Measurements from ENCODE around the gene DGCR8. TPM values are rescaled to one million over a fixed set of nuclear protein-coding genes. Genes with fewer than 3 reads are reported as not detected.

Gene DGCR8
- polyA plus RNA-seq, 1 experiment: 21.3 TPM

GRCh38 chr22:20133930-20134549, 54.0 kb downstream of the DGCR8 start:
- DNase-seq (ENCODE audit: low read depth): no peak
- Histone ChIP-seq H3K4me3 (ENCODE audit: low read depth, low read length) (no peak overlapping the region), H3K27me3 (ENCODE audit: control insufficient read depth, insufficient read depth, low read length) (no peaks in the 10 kb centered on the region), H3K36me3 (ENCODE audit: control insufficient read depth, insufficient read depth, low read length) (peaks cover 1% of the 10 kb centered on the region)
- ChIA-PET CTCF (no interaction called here), POLR2A (no interaction called here)
- TF ChIP-seq, protein P1, sequence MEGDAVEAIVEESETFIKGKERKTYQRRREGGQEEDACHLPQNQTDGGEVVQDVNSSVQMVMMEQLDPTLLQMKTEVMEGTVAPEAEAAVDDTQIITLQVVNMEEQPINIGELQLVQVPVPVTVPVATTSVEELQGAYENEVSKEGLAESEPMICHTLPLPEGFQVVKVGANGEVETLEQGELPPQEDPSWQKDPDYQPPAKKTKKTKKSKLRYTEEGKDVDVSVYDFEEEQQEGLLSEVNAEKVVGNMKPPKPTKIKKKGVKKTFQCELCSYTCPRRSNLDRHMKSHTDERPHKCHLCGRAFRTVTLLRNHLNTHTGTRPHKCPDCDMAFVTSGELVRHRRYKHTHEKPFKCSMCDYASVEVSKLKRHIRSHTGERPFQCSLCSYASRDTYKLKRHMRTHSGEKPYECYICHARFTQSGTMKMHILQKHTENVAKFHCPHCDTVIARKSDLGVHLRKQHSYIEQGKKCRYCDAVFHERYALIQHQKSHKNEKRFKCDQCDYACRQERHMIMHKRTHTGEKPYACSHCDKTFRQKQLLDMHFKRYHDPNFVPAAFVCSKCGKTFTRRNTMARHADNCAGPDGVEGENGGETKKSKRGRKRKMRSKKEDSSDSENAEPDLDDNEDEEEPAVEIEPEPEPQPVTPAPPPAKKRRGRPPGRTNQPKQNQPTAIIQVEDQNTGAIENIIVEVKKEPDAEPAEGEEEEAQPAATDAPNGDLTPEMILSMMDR (IDR thresholded peaks at IDR 0.05; ENCODE audit: insufficient read depth, low read depth, low read length): no peak

DNA sequence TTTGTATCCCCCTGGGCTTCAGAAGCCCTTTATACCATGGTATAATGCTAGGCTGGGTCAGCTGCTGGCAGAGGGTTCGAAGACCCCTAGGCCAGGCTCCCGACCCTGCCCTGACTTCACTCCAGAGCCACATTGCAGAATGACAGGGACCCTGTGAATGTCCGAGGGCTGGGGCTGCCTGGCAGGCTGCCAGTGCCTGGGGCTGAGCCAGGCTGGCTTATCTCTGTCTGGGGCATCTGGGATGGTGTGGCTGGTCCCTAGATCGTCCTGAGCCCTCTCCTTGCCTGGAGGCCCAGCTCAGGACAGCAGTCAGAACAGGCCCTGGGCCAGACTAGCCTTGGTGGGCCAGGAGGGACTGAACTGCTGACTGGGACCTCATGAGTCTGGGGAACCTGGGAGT, 55.2 kb downstream of the DGCR8 start:
- H3K27me3 ChIP-seq (ENCODE audit: control insufficient read depth, insufficient read depth, low read length): no peaks in the 10 kb centered on the region
- TF ChIP-seq, protein P1 (IDR thresholded peaks at IDR 0.05; ENCODE audit: insufficient read depth, low read depth, low read length): no peak
- POLR2A ChIA-PET: no interaction called here
- peaks cover 5% of the 10 kb centered on the region for H3K36me3 ChIP-seq (ENCODE audit: control insufficient read depth, insufficient read depth, low read length)
- CTCF ChIA-PET: no interaction called here
- DNase-seq (ENCODE audit: low read depth): no peak
- H3K4me3 ChIP-seq (ENCODE audit: low read depth, low read length): no peak overlapping the region

GRCh38 chr22:20135806-20136602, 56.0 kb downstream of the DGCR8 start:
- DNase-seq (ENCODE audit: low read depth): no peak
- no peak overlapping the region for H3K4me3 ChIP-seq (ENCODE audit: low read depth, low read length)
- H3K36me3 ChIP-seq (ENCODE audit: control insufficient read depth, insufficient read depth, low read length): peaks cover 5% of the 10 kb centered on the region
- no peaks in the 10 kb centered on the region for H3K27me3 ChIP-seq (ENCODE audit: control insufficient read depth, insufficient read depth, low read length)
- TF ChIP-seq, protein P1 (IDR thresholded peaks at IDR 0.05; ENCODE audit: insufficient read depth, low read depth, low read length): no peak
- POLR2A ChIA-PET: no interaction called here
- CTCF ChIA-PET: no interaction called here

- Histone ChIP-seq H3K4me3 (ENCODE audit: low read depth, low read length) (no peak overlapping the region), H3K36me3 (ENCODE audit: control insufficient read depth, insufficient read depth, low read length) (peaks cover 5% of the 10 kb centered on the region), H3K27me3 (ENCODE audit: control insufficient read depth, insufficient read depth, low read length) (no peaks in the 10 kb centered on the region)
- TF ChIP-seq, protein P1 (IDR thresholded peaks at IDR 0.05; ENCODE audit: insufficient read depth, low read depth, low read length): no peak
- no peak for DNase-seq (ENCODE audit: low read depth)
- CTCF ChIA-PET: no interaction called here
- POLR2A ChIA-PET: no interaction called here
These were observed 56.5 kb downstream of the DGCR8 start for GRCh38 chr22:20136603-20136873.

DNA sequence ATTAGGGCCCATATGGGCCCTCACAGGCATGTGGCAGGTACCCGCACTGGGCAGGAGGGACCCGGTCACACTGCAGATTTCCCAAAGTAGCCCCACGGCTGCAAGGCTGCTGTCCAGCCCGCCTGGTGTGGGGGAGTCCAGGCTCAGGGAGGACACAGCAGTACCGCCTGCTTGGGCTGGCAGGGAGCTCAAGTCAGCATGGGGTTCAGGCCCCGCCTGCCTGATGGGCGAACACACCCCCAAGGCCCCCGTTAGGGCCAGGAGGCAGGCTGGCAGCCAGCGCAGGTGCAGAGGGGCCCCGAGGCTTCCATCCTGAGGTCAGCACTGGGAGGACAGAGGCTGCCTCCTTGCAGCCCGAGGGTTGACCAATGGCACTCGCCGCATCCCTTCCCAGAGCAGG, 57.1 kb downstream of the DGCR8 start:
- CTCF ChIA-PET: interaction anchor here (1.5 kb wide), 1 partner anchor 20 kb away, joined by 6 read pairs; no protein-coding TSS in a partner anchor
- no peak for DNase-seq (ENCODE audit: low read depth)
- TF ChIP-seq, protein P1 (IDR thresholded peaks at IDR 0.05; ENCODE audit: insufficient read depth, low read depth, low read length): no peak
- Histone ChIP-seq H3K4me3 (ENCODE audit: low read depth, low read length) (no peak overlapping the region), H3K36me3 (ENCODE audit: control insufficient read depth, insufficient read depth, low read length) (peaks cover 6% of the 10 kb centered on the region), H3K27me3 (ENCODE audit: control insufficient read depth, insufficient read depth, low read length) (no peaks in the 10 kb centered on the region)
- POLR2A ChIA-PET: no interaction called here

Data from BJ (cell line).